ENCODE results near the gene NEU2.

DNA sequence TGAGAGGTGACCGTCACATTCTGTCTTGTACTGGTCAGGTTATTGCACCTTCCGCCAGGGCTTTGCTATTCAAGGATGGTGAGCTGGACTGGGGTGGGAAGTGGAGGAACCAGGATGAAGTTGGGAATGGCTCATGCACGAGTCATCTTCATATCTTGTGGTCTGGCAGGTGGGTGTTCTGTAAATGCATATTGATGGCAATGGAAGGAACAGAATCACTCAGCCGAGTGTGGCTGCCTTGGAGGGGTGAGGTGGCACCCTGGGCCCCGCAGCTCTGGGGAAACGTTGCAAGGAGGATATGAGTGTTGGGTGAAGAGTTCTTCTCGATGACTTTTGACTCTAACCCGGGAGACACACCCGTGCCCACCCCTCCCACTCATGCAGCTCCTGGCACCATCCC lies 1.2 kb downstream of the NEU2 start:
- TF ChIP-seq POLR2AphosphoS5 (IDR thresholded peaks at IDR 0.05; ENCODE audit: low read depth, low read length) (no peak), TAF1 (IDR thresholded peaks at IDR 0.05; ENCODE audit: borderline replicate concordance, insufficient read depth, low read length) (no peak)
- TF ChIP-seq, protein P1, sequence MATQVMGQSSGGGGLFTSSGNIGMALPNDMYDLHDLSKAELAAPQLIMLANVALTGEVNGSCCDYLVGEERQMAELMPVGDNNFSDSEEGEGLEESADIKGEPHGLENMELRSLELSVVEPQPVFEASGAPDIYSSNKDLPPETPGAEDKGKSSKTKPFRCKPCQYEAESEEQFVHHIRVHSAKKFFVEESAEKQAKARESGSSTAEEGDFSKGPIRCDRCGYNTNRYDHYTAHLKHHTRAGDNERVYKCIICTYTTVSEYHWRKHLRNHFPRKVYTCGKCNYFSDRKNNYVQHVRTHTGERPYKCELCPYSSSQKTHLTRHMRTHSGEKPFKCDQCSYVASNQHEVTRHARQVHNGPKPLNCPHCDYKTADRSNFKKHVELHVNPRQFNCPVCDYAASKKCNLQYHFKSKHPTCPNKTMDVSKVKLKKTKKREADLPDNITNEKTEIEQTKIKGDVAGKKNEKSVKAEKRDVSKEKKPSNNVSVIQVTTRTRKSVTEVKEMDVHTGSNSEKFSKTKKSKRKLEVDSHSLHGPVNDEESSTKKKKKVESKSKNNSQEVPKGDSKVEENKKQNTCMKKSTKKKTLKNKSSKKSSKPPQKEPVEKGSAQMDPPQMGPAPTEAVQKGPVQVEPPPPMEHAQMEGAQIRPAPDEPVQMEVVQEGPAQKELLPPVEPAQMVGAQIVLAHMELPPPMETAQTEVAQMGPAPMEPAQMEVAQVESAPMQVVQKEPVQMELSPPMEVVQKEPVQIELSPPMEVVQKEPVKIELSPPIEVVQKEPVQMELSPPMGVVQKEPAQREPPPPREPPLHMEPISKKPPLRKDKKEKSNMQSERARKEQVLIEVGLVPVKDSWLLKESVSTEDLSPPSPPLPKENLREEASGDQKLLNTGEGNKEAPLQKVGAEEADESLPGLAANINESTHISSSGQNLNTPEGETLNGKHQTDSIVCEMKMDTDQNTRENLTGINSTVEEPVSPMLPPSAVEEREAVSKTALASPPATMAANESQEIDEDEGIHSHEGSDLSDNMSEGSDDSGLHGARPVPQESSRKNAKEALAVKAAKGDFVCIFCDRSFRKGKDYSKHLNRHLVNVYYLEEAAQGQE (IDR thresholded peaks at IDR 0.05; ENCODE audit: insufficient read depth in 1 of 2, low read depth in 2 of 2, low read length in 2 of 2) = no peak
